HG03196 (cell line): ENCODE measurements around the gene PRMT1.
A peak's percentile ranks its signal among the peaks of the same experiment; 100 is the strongest.
"Not testable (repeated sequence)": the region's sequence is repeated elsewhere in the genome, so short reads cannot be mapped to it uniquely, and the experiment has no call there.

ENCODE experiments used
- ATAC-seq: cut with Tn5 transposase; IDR thresholded peaks from one replicate; pipeline ENCODE4 v1.9.1; 2021; ENCODE audit not compliant: unreplicated experiment

Gene PRMT1

GRCh38 chr19:49677231-49677900 lies at the start of gene PRMT1:
Gene PRMT1 (plus strand): TSS chr19:49677271. CDS start chr19:49677281, 10 bp downstream.
- no peak for ATAC-seq

GRCh38 chr19:49629659-49630058 lies 47.4 kb upstream of the PRMT1 start:
- ATAC-seq: no peak

- ATAC-seq: no peak
These were observed 46.0 kb upstream of the PRMT1 start for GRCh38 chr19:49631014-49631588.

- no peak for ATAC-seq
These were observed 45.4 kb upstream of the PRMT1 start for GRCh38 chr19:49631610-49632192.

GRCh38 chr19:49632576-49632975 lies 44.5 kb upstream of the PRMT1 start:
- no peak for ATAC-seq

- ATAC-seq: not testable (repeated sequence)
These were observed 43.8 kb upstream of the PRMT1 start for GRCh38 chr19:49633273-49633672.

- no peak for ATAC-seq
These were observed 41.4 kb upstream of the PRMT1 start for GRCh38 chr19:49635530-49636232.

- no peak for ATAC-seq
These were observed 40.7 kb upstream of the PRMT1 start for GRCh38 chr19:49636233-49636932.

- ATAC-seq: no peak
These were observed 39.0 kb upstream of the PRMT1 start for GRCh38 chr19:49637821-49638738.

GRCh38 chr19:49639401-49640112 lies 37.5 kb upstream of the PRMT1 start:
- no peak for ATAC-seq

- ATAC-seq: peak; percentile 55
These were observed 36.8 kb upstream of the PRMT1 start, which contains the start of gene RRAS for GRCh38 chr19:49640113-49640898. Gene RRAS (minus strand): TSS chr19:49640143. CDS start chr19:49640098, 45 bp downstream.

- ATAC-seq: peak; percentile 55
These were observed 35.2 kb upstream of the PRMT1 start, which contains the start of gene SCAF1 for GRCh38 chr19:49641688-49642491. Gene SCAF1 (plus strand): TSS chr19:49642209. CDS start chr19:49645027, 2,818 bp downstream.

- ATAC-seq: no peak
These were observed 34.5 kb upstream of the PRMT1 start for GRCh38 chr19:49642492-49643035.

- no peak for ATAC-seq
These were observed 33.6 kb upstream of the PRMT1 start for GRCh38 chr19:49643466-49643865.

- no peak for ATAC-seq
These were observed 31.5 kb upstream of the PRMT1 start for GRCh38 chr19:49645592-49645991.

GRCh38 chr19:49645995-49646394 lies 31.1 kb upstream of the PRMT1 start:
- ATAC-seq: no peak

- ATAC-seq: no peak
These were observed 30.5 kb upstream of the PRMT1 start for GRCh38 chr19:49646586-49646985.
